Adrenal gland (tissue), 12 donors: Measurements from ENCODE around the gene BLID. TPM values are rescaled to one million over a fixed set of nuclear protein-coding genes. Genes with fewer than 3 reads are reported as not detected.

Source experiments
- DNase-seq, 7 donors: peaks; one replicate each; pipeline ENCODE4 v3.0.0-alpha.2; 2019 to 2020
- H3K27ac ChIP-seq, 5 donors: fragments of 200-600 bp; sonication (generic) in 4 of 5; 1 replicate in 3 of 5; 2 replicates in 2 of 5; pipeline versions ENCODE4 v1.5.1 to v1.8.0; 2016 to 2020; ENCODE audit warnings: mild to moderate bottlenecking in 1 of 5
- H3K27me3 ChIP-seq: fragments of 200-600 bp; 2 replicates; pipeline ENCODE4 v1.8.0; 2021
- H3K36me3 ChIP-seq, 2 donors: fragments of 200-600 bp; replicated peaks in 1 of 2; 1 replicate in 1 of 2; 2 replicates in 1 of 2; pipeline versions ENCODE4 v1.5.1 to v1.8.0; 2018 to 2022
- H3K4me1 ChIP-seq, 2 donors: fragments of 200-600 bp; replicated peaks in 1 of 2; 1 replicate in 1 of 2; 2 replicates in 1 of 2; pipeline versions ENCODE4 v1.5.1 to v1.8.0; 2018 to 2021
- H3K4me3 ChIP-seq, 4 donors: fragments of 200-600 bp; sonication (generic) in 3 of 4; one replicate each; pipeline ENCODE4 v1.5.1; 2016 to 2018
- H3K9me3 ChIP-seq, 3 donors: fragments of 200-600 bp; sonication (generic) in 1 of 3; replicated peaks in 1 of 3; 1 replicate in 2 of 3; 2 replicates in 1 of 3; pipeline versions ENCODE4 v1.5.1 to v1.8.0; 2016 to 2021
- CTCF ChIP-seq, 6 experiments: fragments of 450-650 bp in 4 of 6; fragments of 200-600 bp in 2 of 6; sonication (generic) in 1 of 6; IDR thresholded peaks; 1 replicate in 5 of 6; 2 replicates in 1 of 6; pipeline versions ENCODE4 v1.5.1 to v1.8.0; 2016 to 2021; ENCODE audit warnings: antibody characterized with exemption in 6 of 6, mild to moderate bottlenecking in 2 of 6, moderate library complexity in 1 of 6
- POLR2A ChIP-seq, 2 donors: fragments of 450-650 bp; IDR thresholded peaks; one replicate each; pipeline ENCODE4 v1.6.1; 2017; ENCODE audit warnings: antibody characterized with exemption in 2 of 2, mild to moderate bottlenecking in 2 of 2, moderate library complexity in 1 of 2
- WGBS, 4 donors: extraction: QIAGEN DNeasy Blood & Tissue Kit in 2 of 4; methylation state at CpG; one replicate each; pipeline versions ENCODE4 v1.1.5 to v1.1.7; 2013 to 2017; 5-methylcytosine and 5-hydroxymethylcytosine counted together
- intact Hi-C, 2 donors: fragments of 100-400 bp; cut with DNase I; formaldehyde crosslinking; loops; one replicate each; pipeline versions ENCODE4 v1.14.1 to v1.15.0; 2022 to 2023
- polyA plus RNA-seq, 3 donors: library from polyadenylated mRNA; stranded (reverse); fragments of 200-250 nt in 2 of 3; fragments of 350-450 nt in 1 of 3; fragmentation: Illumina TruSeq in 1 of 3; extraction: RNeasy Lipid Tissue Mini Kit (QIAGEN cat#74804) in 1 of 3; gene quantifications; one replicate each; pipeline ENCODE4 v1.2.3, GENCODE V29; 2013 to 2014
- total RNA-seq, 9 donors: library from RNA; depleted of rRNA in 4 of 9; stranded (reverse); fragments of >200 nt in 4 of 9; fragments of 120-200 nt in 1 of 9; fragmentation: NEBNext Ultra II Directional in 1 of 9; extraction: Animal tissue kit (Norgen Biotek cat#: 25700) in 1 of 9; gene quantifications; one replicate each; pipeline versions ENCODE4 v1.1.0 to v1.2.4, GENCODE V29; 2013 to 2023
- donor health status: healthy with polysubstance abuse.
- donor health status: Bipolar disorder and iron deficiency.
- donor health status: DM: yes; HTN: yes; CAD: no.
- donor health status: DM: no; HTN: no; CAD: no.
- donor health status: DM: no; HTN: no; CAD: no.
- donor health status: DM: yes; HTN: yes; CAD: no.

BLID gene
- total and polyA plus RNA-seq, 12 donors = 0.27 to 5.9 (median 0.50) TPM; not detected in 7

GRCh38 chr11:122105044-122105758, 10.8 kb downstream of the BLID start:
- intact Hi-C loops = loop anchor here (10.0 kb wide), 1 partner anchor 100 kb away; no protein-coding TSS in a partner anchor
- Histone ChIP-seq H3K4me1 (peaks cover 0 to 4% of the 10 kb centered on the region in 2 donors), H3K36me3 (no peaks in the 10 kb centered on the region), H3K27me3 (no peaks in the 10 kb centered on the region), H3K9me3 (no peaks in the 10 kb centered on the region), H3K27ac (no peak overlapping the region), H3K4me3 (no peak overlapping the region)
- WGBS, 4 donors = 87 to 93% (median 89%) methylated on average over 8 of the region's 8 CpGs
- no peak for TF ChIP-seq CTCF (IDR thresholded peaks at IDR 0.05)
- no peak for TF ChIP-seq POLR2A (IDR thresholded peaks at IDR 0.05)
- DNase-seq = no peak

GRCh38 chr11:122104341-122104740, 11.7 kb downstream of the BLID start:
- Histone ChIP-seq H3K27me3 (no peaks in the 10 kb centered on the region), H3K4me1 (peaks cover 0 to 4% of the 10 kb centered on the region in 2 donors), H3K27ac (no peak overlapping the region), H3K4me3 (no peak overlapping the region), H3K36me3 (no peaks in the 10 kb centered on the region), H3K9me3 (no peaks in the 10 kb centered on the region)
- intact Hi-C loops = loop anchor here (5.0 to 10.0 kb wide), 3 partner anchors 100 to 457 kb away; no protein-coding TSS in a partner anchor
- TF ChIP-seq POLR2A (IDR thresholded peaks at IDR 0.05) = no peak
- no peak for TF ChIP-seq CTCF (IDR thresholded peaks at IDR 0.05)
- WGBS, 4 donors = 65 to 73% (median 68%) methylated on average over 1 of the region's 1 CpG
- DNase-seq = no peak

GRCh38 chr11:122103726-122104125, 12.3 kb downstream of the BLID start:
- no peaks in the 10 kb centered on the region for H3K27me3 ChIP-seq
- 90 to 99% (median 90%) methylated on average over 4 of the region's 4 CpGs for WGBS, 4 donors
- H3K27ac ChIP-seq = no peak overlapping the region
- intact Hi-C loops = loop anchor here (5.0 to 10.0 kb wide), 3 partner anchors 101 to 456 kb away; no protein-coding TSS in a partner anchor
- no peak overlapping the region for H3K4me3 ChIP-seq
- no peaks in the 10 kb centered on the region for H3K36me3 ChIP-seq
- DNase-seq = no peak
- no peaks in the 10 kb centered on the region for H3K9me3 ChIP-seq
- TF ChIP-seq POLR2A (IDR thresholded peaks at IDR 0.05) (no peak), CTCF (IDR thresholded peaks at IDR 0.05) (no peak)
- H3K4me1 ChIP-seq = peaks cover 0 to 4% of the 10 kb centered on the region in 2 donors

- H3K27me3 ChIP-seq = no peaks in the 10 kb centered on the region
- 87 to 91% (median 88%) methylated on average over 6 of the region's 6 CpGs for WGBS, 4 donors
These were observed 12.7 kb downstream of the BLID start for GRCh38 chr11:122103321-122103720.

More at GRCh38 chr11:122103321-122103720, 12.7 kb downstream of the BLID start:
- H3K4me3 ChIP-seq = no peak overlapping the region
- TF ChIP-seq CTCF (IDR thresholded peaks at IDR 0.05) (no peak), POLR2A (IDR thresholded peaks at IDR 0.05) (no peak)
- no peaks in the 10 kb centered on the region for H3K36me3 ChIP-seq
- intact Hi-C loops = loop anchor here (5.0 to 10.0 kb wide), 3 partner anchors 101 to 456 kb away; no protein-coding TSS in a partner anchor
- peaks cover 0 to 4% of the 10 kb centered on the region in 2 donors for H3K4me1 ChIP-seq
- H3K9me3 ChIP-seq = no peaks in the 10 kb centered on the region
- DNase-seq = no peak
- no peak overlapping the region for H3K27ac ChIP-seq
